Airway epithelial cell (primary cell): ENCODE data around the gene GLDC. TPM values are rescaled to one million over a fixed set of nuclear protein-coding genes. Genes with fewer than 3 reads are reported as not detected.

Experiments
- total RNA-seq: library from RNA; depleted of rRNA; stranded (reverse); fragments of >200 nt; gene quantifications from 2 replicates; pipeline ENCODE4 v1.2.3, GENCODE V29; 2015

GLDC gene
- total RNA-seq, result 1.4 and 1.7 TPM in 2 replicates

DNA sequence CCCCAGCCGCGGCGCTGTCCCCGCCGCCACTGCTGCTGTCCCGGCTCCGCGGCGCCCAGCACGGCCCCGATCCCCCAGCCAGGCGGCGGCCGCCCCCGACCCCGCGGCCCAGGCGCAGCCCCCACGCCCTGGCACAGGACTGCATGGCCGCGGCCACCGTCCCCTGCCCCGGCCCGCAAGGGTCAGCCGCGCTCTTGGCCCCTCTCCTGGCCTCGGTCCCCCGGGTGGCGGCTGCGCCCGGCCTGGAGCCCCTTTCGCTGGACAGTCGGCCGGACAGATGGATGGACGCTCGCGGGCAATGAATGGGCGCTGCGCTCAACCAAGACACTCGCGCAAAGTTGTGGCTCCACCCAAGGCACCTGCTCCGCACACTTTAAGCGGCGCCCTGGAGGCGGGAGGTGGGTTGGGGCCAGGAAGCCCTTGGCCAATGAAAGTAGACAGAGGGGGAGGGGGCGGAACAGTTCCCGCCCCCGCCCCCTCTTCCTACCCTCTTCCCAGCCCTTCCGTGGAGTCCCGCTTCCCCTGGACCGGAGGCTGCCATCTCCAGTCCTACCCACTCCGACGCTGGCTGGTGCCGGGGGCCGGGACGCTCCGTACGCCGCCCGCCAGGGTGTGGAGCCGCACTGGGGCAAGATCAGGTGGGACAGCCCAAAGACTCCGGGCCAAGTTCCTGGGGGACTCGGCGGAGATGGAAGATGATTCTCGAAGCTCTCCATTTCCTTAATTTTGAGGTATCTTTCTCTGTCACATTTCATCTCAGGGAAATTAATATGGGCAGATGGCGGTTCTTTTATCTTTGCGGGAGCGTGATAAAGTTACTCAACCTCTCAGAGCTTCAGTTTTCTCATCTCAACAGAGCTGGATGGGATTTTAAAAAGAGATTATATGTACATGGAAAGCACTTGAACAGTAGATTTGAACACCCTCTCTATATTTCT is at the start of gene GLDC:
GLDC (minus strand) TSS at position 375 of the 938 bp plus-strand sequence; CDS start at position 145, 230 bp downstream.

Other genes with a start within 250 kb of the GLDC start
- 26.7 and 34.3 TPM in 2 replicates for gene UHRF2, start 232.5 kb downstream of the GLDC start, total RNA-seq
- 9.9 and 13.5 TPM in 2 replicates for gene KDM4C, start 112.2 kb upstream of the GLDC start, total RNA-seq